ENCODE data around the gene VLDLR. TPM values are rescaled to one million over a fixed set of nuclear protein-coding genes. Genes with fewer than 3 reads are reported as not detected.

The VLDLR gene
- total RNA-seq, 4 donors from 2014 or later: 12.4 to 20.2 (median 15.7) TPM

- 73 to 88% methylated on average over 1 of the region's 1 CpG for WGBS, 2 donors
- TF ChIP-seq CTCF (IDR thresholded peaks at IDR 0.05) (no peak), POLR2A (IDR thresholded peaks at IDR 0.05) (no peak)
- Histone ChIP-seq H3K4me1 (peaks cover 11 to 65% (median 20%) of the 10 kb centered on the region in 3 donors), H3K36me3 (no peaks in the 10 kb centered on the region), H3K27ac (peak overlapping the region; percentile 82 to 91 (median 86)), H3K9me3 (no peaks in the 10 kb centered on the region), H3K4me3 (peak overlapping the region; percentile 65 to 88 (median 82)), H3K27me3 (peaks cover 0 to 35% (median 0%) of the 10 kb centered on the region in 4 donors)
- intact Hi-C loops (cut with DNase I): loop anchor here (5.0 kb wide), 1 partner anchor 213 kb away; no protein-coding TSS in a partner anchor
- no peak for DNase-seq
Observed at GRCh38 chr9:2624051-2624682, 2.6 kb downstream of the VLDLR start.

- Histone ChIP-seq H3K9me3 (no peaks in the 10 kb centered on the region), H3K4me3 (no peak overlapping the region), H3K4me1 (peaks cover 11 to 74% (median 20%) of the 10 kb centered on the region in 3 donors), H3K27me3 (peaks cover 0 to 35% (median 0%) of the 10 kb centered on the region in 4 donors), H3K36me3 (no peaks in the 10 kb centered on the region), H3K27ac (no peak overlapping the region)
- 88 to 90% methylated on average over 4 of the region's 4 CpGs for WGBS, 2 donors
- intact Hi-C loops (cut with DNase I): no loop called here
- no peak for TF ChIP-seq POLR2A (IDR thresholded peaks at IDR 0.05)
- no peak for TF ChIP-seq CTCF (IDR thresholded peaks at IDR 0.05)
- DNase-seq: no peak
Observed at GRCh38 chr9:2625427-2625826, 3.8 kb downstream of the VLDLR start.

- no peak for TF ChIP-seq POLR2A (IDR thresholded peaks at IDR 0.05)
- no peak for TF ChIP-seq CTCF (IDR thresholded peaks at IDR 0.05)
- no peaks in the 10 kb centered on the region for H3K9me3 ChIP-seq
- intact Hi-C loops (cut with DNase I): no loop called here
- H3K27me3 ChIP-seq: peaks cover 0 to 5% (median 0%) of the 10 kb centered on the region in 4 donors
- no peak overlapping the region for H3K4me3 ChIP-seq
- 43 to 66% methylated on average over 5 of the region's 5 CpGs for WGBS, 2 donors
- peaks cover 3 to 70% (median 24%) of the 10 kb centered on the region in 3 donors for H3K4me1 ChIP-seq
- peak overlapping the region in 2 of 4 donors; percentile 2 to 35 for H3K27ac ChIP-seq
- H3K36me3 ChIP-seq: no peaks in the 10 kb centered on the region
- no peak for DNase-seq
Observed at GRCh38 chr9:2628919-2629318, 7.3 kb downstream of the VLDLR start.

GRCh38 chr9:2630158-2630557 lies 8.6 kb downstream of the VLDLR start:
- TF ChIP-seq CTCF (IDR thresholded peaks at IDR 0.05) (no peak), POLR2A (IDR thresholded peaks at IDR 0.05) (no peak)
- WGBS, 2 donors: 82 to 90% methylated on average over 1 to 2 of the region's 2 CpGs
- Histone ChIP-seq H3K9me3 (no peaks in the 10 kb centered on the region), H3K4me3 (no peak overlapping the region), H3K27ac (peak overlapping the region in 1 of 4 donors; percentile 35), H3K36me3 (no peaks in the 10 kb centered on the region), H3K27me3 (no peaks in the 10 kb centered on the region), H3K4me1 (peaks cover 5 to 74% (median 24%) of the 10 kb centered on the region in 3 donors)
- intact Hi-C loops (cut with DNase I): no loop called here
- DNase-seq: no peak

- H3K4me1 ChIP-seq: peaks cover 5 to 80% (median 24%) of the 10 kb centered on the region in 3 donors
- no peaks in the 10 kb centered on the region for H3K9me3 ChIP-seq
- H3K4me3 ChIP-seq: no peak overlapping the region
- TF ChIP-seq POLR2A (IDR thresholded peaks at IDR 0.05): no peak
- TF ChIP-seq CTCF (IDR thresholded peaks at IDR 0.05): no peak
- intact Hi-C loops (cut with DNase I): no loop called here
- H3K27me3 ChIP-seq: no peaks in the 10 kb centered on the region
- H3K36me3 ChIP-seq: peaks cover 0 to 10% (median 0%) of the 10 kb centered on the region in 3 donors
- H3K27ac ChIP-seq: no peak overlapping the region
- no peak for DNase-seq
- WGBS, 2 donors: 79 to 87% methylated on average over 1 of the region's 1 CpG
Observed at GRCh38 chr9:2631263-2631662, 9.7 kb downstream of the VLDLR start.

Measured in esophagus squamous epithelium (tissue), 5 donors.